ENCODE measurements around the gene STING1.

GRCh38 chr5:139456776-139457175 lies 25.8 kb downstream of the STING1 start:
- TF ChIP-seq CTCF (IDR thresholded peaks at IDR 0.05; ENCODE audit: low read depth, low read length) (no peak), EZH2phosphoT487 (IDR thresholded peaks at IDR 0.05; ENCODE audit: low read depth) (no peak)

Measured in OCI-LY3 (cell line).